Measurements from ENCODE around the gene CDH4. TPM values are rescaled to one million over a fixed set of nuclear protein-coding genes. Genes with fewer than 3 reads are reported as not detected.

Gene CDH4
- total RNA-seq, 2 donors from 2014 or later, result 0.08 to 0.09 TPM

- no peaks in the 10 kb centered on the region for H3K9me3 Mint-ChIP-seq
- no peak overlapping the region for H3K27ac Mint-ChIP-seq
- no peaks in the 10 kb centered on the region for H3K36me3 Mint-ChIP-seq
- ATAC-seq (no peak), DNase-seq (ENCODE audit: low spot score in 2 of 2) (no peak)
Observed at GRCh38 chr20:61878478-61879302, 626.6 kb downstream of the CDH4 start.

- DNase-seq (ENCODE audit: low spot score in 2 of 2) (no peak), ATAC-seq (no peak)
- H3K9me3 Mint-ChIP-seq, result no peaks in the 10 kb centered on the region
- H3K27ac Mint-ChIP-seq, result no peak overlapping the region
- H3K36me3 Mint-ChIP-seq, result no peaks in the 10 kb centered on the region
Observed at GRCh38 chr20:61879303-61879620, 627.2 kb downstream of the CDH4 start.

GRCh38 chr20:61879694-61880093 lies 627.6 kb downstream of the CDH4 start:
- no peaks in the 10 kb centered on the region for H3K9me3 Mint-ChIP-seq
- ATAC-seq (no peak), DNase-seq (ENCODE audit: low spot score in 2 of 2) (no peak)
- no peak overlapping the region for H3K27ac Mint-ChIP-seq
- H3K36me3 Mint-ChIP-seq, result no peaks in the 10 kb centered on the region

GRCh38 chr20:61880706-61881105 lies 628.6 kb downstream of the CDH4 start:
- DNase-seq (ENCODE audit: low spot score in 2 of 2), result no peak
- H3K27ac Mint-ChIP-seq, result no peak overlapping the region
- no peak for ATAC-seq
- H3K36me3 Mint-ChIP-seq, result no peaks in the 10 kb centered on the region
- H3K9me3 Mint-ChIP-seq, result no peaks in the 10 kb centered on the region

- DNase-seq (ENCODE audit: low spot score in 2 of 2) (no peak), ATAC-seq (no peak)
- no peaks in the 10 kb centered on the region for H3K36me3 Mint-ChIP-seq
- no peak overlapping the region for H3K27ac Mint-ChIP-seq
- no peaks in the 10 kb centered on the region for H3K9me3 Mint-ChIP-seq
Observed at GRCh38 chr20:61881416-61881815, 629.4 kb downstream of the CDH4 start.

- ATAC-seq (no peak), DNase-seq (ENCODE audit: low spot score in 2 of 2) (no peak)
- Mint-ChIP-seq H3K9me3 (no peaks in the 10 kb centered on the region), H3K36me3 (no peaks in the 10 kb centered on the region), H3K27ac (no peak overlapping the region)
Observed at GRCh38 chr20:61881861-61882260, 629.8 kb downstream of the CDH4 start.

- no peaks in the 10 kb centered on the region for H3K9me3 Mint-ChIP-seq
- H3K27ac Mint-ChIP-seq, result no peak overlapping the region
- DNase-seq (ENCODE audit: low spot score in 2 of 2) (no peak), ATAC-seq (no peak)
- no peaks in the 10 kb centered on the region for H3K36me3 Mint-ChIP-seq
Observed at GRCh38 chr20:61882716-61883615, 630.9 kb downstream of the CDH4 start.

- DNase-seq (ENCODE audit: low spot score in 2 of 2) (no peak), ATAC-seq (no peak)
- no peaks in the 10 kb centered on the region for H3K36me3 Mint-ChIP-seq
- no peaks in the 10 kb centered on the region for H3K9me3 Mint-ChIP-seq
- H3K27ac Mint-ChIP-seq, result no peak overlapping the region
Observed at GRCh38 chr20:61883857-61884393, 631.9 kb downstream of the CDH4 start.

GRCh38 chr20:61884571-61885389 lies 632.7 kb downstream of the CDH4 start:
- Mint-ChIP-seq H3K27ac (no peak overlapping the region), H3K9me3 (peaks cover 6 to 7% of the 10 kb centered on the region in 2 donors), H3K36me3 (no peaks in the 10 kb centered on the region)
- no peak for DNase-seq (ENCODE audit: low spot score in 2 of 2)
- no peak for ATAC-seq

GRCh38 chr20:61885759-61886715 lies 634.0 kb downstream of the CDH4 start:
- no peaks in the 10 kb centered on the region for H3K36me3 Mint-ChIP-seq

GRCh38 chr20:61886721-61887595 lies 634.9 kb downstream of the CDH4 start:
- H3K9me3 Mint-ChIP-seq, result peaks cover 10 to 13% of the 10 kb centered on the region in 2 donors
- no peaks in the 10 kb centered on the region for H3K36me3 Mint-ChIP-seq
- H3K27ac Mint-ChIP-seq, result no peak overlapping the region
- peak; percentile 55 to 59 for ATAC-seq
- DNase-seq (ENCODE audit: low spot score in 2 of 2), result peak in 1 of 2 donors; percentile 40

More at GRCh38 chr20:61885759-61886715, 634.0 kb downstream of the CDH4 start:
- DNase-seq (ENCODE audit: low spot score in 2 of 2), result no peak
- no peak overlapping the region for H3K27ac Mint-ChIP-seq
- no peak for ATAC-seq
- peaks cover 10 to 13% of the 10 kb centered on the region in 2 donors for H3K9me3 Mint-ChIP-seq

GRCh38 chr20:61887596-61888093 lies 635.6 kb downstream of the CDH4 start:
- Mint-ChIP-seq H3K27ac (no peak overlapping the region), H3K36me3 (no peaks in the 10 kb centered on the region), H3K9me3 (peaks cover 10 to 13% of the 10 kb centered on the region in 2 donors)
- no peak for DNase-seq (ENCODE audit: low spot score in 2 of 2)
- no peak for ATAC-seq

- DNase-seq (ENCODE audit: low spot score in 2 of 2), result no peak
- ATAC-seq, result no peak
- peaks cover 10 to 13% of the 10 kb centered on the region in 2 donors for H3K9me3 Mint-ChIP-seq
- H3K36me3 Mint-ChIP-seq, result no peaks in the 10 kb centered on the region
- H3K27ac Mint-ChIP-seq, result no peak overlapping the region
Observed at GRCh38 chr20:61888101-61888865, 636.2 kb downstream of the CDH4 start.

GRCh38 chr20:61889659-61890058 lies 637.6 kb downstream of the CDH4 start:
- no peak for DNase-seq (ENCODE audit: low spot score in 2 of 2)
- ATAC-seq, result no peak
- H3K36me3 Mint-ChIP-seq, result no peaks in the 10 kb centered on the region
- H3K27ac Mint-ChIP-seq, result no peak overlapping the region
- H3K9me3 Mint-ChIP-seq, result peaks cover 10 to 13% of the 10 kb centered on the region in 2 donors
